HCT116 (cell line): ENCODE measurements around the gene ULBP1. TPM values are rescaled to one million over a fixed set of nuclear protein-coding genes. Genes with fewer than 3 reads are reported as not detected.

Source experiments
- ATAC-seq: fragments of 200-7000 bp; cut with Tn5 transposase; 2 replicates; pipeline ENCODE4 v1.9.1; 2020; ENCODE audit warnings: mild to moderate bottlenecking, moderate library complexity
- BruUV-seq: library from RNA; stranded (reverse); fragments of 400-500 nt; replicated peaks from 2 replicates; lab custom pipeline; 2021; lab: Mats Ljungman, UMichigan
- CTCF ChIA-PET: fragments of 300-600 bp; sonication (Branson Sonifier 250); formaldehyde crosslinking; loops from one replicate; lab custom pipeline; 2021; ENCODE audit warnings: antibody characterized with exemption; lab: Charles Lee
- POLR2A ChIA-PET: fragments of 300-600, 350-600 bp; sonication (Branson Sonifier 250); formaldehyde crosslinking; loops from one replicate; lab custom pipeline; 2021; ENCODE audit warnings: antibody characterized with exemption; lab: Charles Lee
- RAD21 ChIA-PET, 2 experiments: fragments of 300-600 bp; sonication (Branson Sonifier 250); formaldehyde crosslinking; loops; one replicate each; lab custom pipeline; 2023; ENCODE audit warnings: low total read pairs in 2 of 2; ENCODE audit not compliant: uncharacterized antibody in 2 of 2, unreplicated experiment in 2 of 2, low non-redundant PET in 1 of 2; lab: Charles Lee
- DNase-seq: peaks from one replicate; pipeline ENCODE4 v3.0.0-alpha.2; 2010; ENCODE audit warnings: low read depth, low spot score
- H2AFZ ChIP-seq: fragments of 200-600 bp; shearing (Covaris generic), sonication (generic); 2 replicates; pipeline ENCODE4 v1.6.1; 2017; ENCODE audit warnings: low read depth, mixed run types, mixed read lengths, antibody characterized with exemption, low read length; ENCODE audit not compliant: poor library complexity, severe bottlenecking
- H3K27ac ChIP-seq: 2 replicates; pipeline ENCODE4 v1.5.1; 2012; ENCODE audit warnings: low read depth, low read length
- H3K27me3 ChIP-seq: fragments of 200-600 bp; sonication (generic); 2 replicates; pipeline ENCODE4 v1.6.1; 2016; ENCODE audit warnings: mixed run types, low read length, mixed read lengths; ENCODE audit not compliant: insufficient read depth
- H3K36me3 ChIP-seq, 2 experiments: fragments of 200-500 bp in 1 of 2; fragments of 200-600 bp in 1 of 2; sonication (Bioruptor generic) in 1 of 2; sonication (generic) in 1 of 2; 2 replicates each; pipeline versions ENCODE4 v1.5.1 to v1.6.1; 2014 to 2016; ENCODE audit warnings: low read length in 2 of 2, inconsistent platforms in 1 of 2, mixed read lengths in 1 of 2, mixed run types in 1 of 2; ENCODE audit not compliant: insufficient read depth in 2 of 2, control insufficient read depth in 1 of 2
- H3K4me1 ChIP-seq, 2 experiments: fragments of 200-600 bp in 1 of 2; sonication (generic) in 1 of 2; 2 replicates each; pipeline versions ENCODE4 v1.5.1 to v1.6.1; 2012 to 2017; ENCODE audit warnings: low read length in 2 of 2, inconsistent platforms in 1 of 2, mild to moderate bottlenecking in 1 of 2, mixed read lengths in 1 of 2, mixed run types in 1 of 2, moderate library complexity in 1 of 2; ENCODE audit not compliant: insufficient read depth in 2 of 2, control insufficient read depth in 1 of 2
- H3K4me2 ChIP-seq: fragments of 200-600 bp; sonication (generic); 2 replicates; pipeline ENCODE4 v1.6.1; 2017; ENCODE audit warnings: mixed run types, low read length, mixed read lengths
- H3K4me3 ChIP-seq, 2 experiments: fragments of 200-600 bp in 1 of 2; sonication (generic) in 1 of 2; replicated peaks in 1 of 2; 2 replicates each; pipeline ENCODE4 v1.5.1; 2011 to 2016; ENCODE audit warnings: low read length in 2 of 2, control low read depth in 1 of 2, low read depth in 1 of 2, mild to moderate bottlenecking in 1 of 2, mixed read lengths in 1 of 2, mixed run types in 1 of 2
- H3K79me2 ChIP-seq: fragments of 200-600 bp; sonication (generic); 2 replicates; pipeline ENCODE4 v1.6.1; 2017; ENCODE audit warnings: mild to moderate bottlenecking, mixed run types, low read length, moderate library complexity, mixed read lengths; ENCODE audit not compliant: insufficient read depth
- H3K9ac ChIP-seq: fragments of 200-600 bp; sonication (generic); 2 replicates; pipeline ENCODE4 v1.6.1; 2016; ENCODE audit warnings: low read length, mixed read lengths
- H3K9me2 ChIP-seq: fragments of 200-600 bp; sonication (generic), shearing (Covaris generic); 2 replicates; pipeline ENCODE4 v1.6.1; 2017; ENCODE audit warnings: mixed run types, mild to moderate bottlenecking, moderate library complexity; ENCODE audit not compliant: insufficient read depth
- H3K9me3 ChIP-seq, 2 experiments: fragments of 200-500 bp in 1 of 2; fragments of 200-600 bp in 1 of 2; sonication (Bioruptor generic) in 1 of 2; sonication (generic) in 1 of 2; 2 replicates each; pipeline ENCODE4 v1.6.1; 2014 to 2017; ENCODE audit warnings: low read length in 2 of 2, mixed read lengths in 2 of 2, inconsistent platforms in 1 of 2, low read depth in 1 of 2, mild to moderate bottlenecking in 1 of 2, mixed run types in 1 of 2, moderate library complexity in 1 of 2; ENCODE audit not compliant: control insufficient read depth in 1 of 2, insufficient read depth in 1 of 2
- H4K20me1 ChIP-seq: fragments of 200-600 bp; sonication (generic), shearing (Covaris generic); 2 replicates; pipeline ENCODE4 v1.6.1; 2017; ENCODE audit warnings: mixed run types, mild to moderate bottlenecking, moderate library complexity; ENCODE audit not compliant: insufficient read depth
- ELF1 ChIP-seq: IDR thresholded peaks from 2 replicates; pipeline ENCODE4 v1.6.1; 2012; ENCODE audit warnings: low read depth, borderline replicate concordance
- EZH2 ChIP-seq: fragments of 200-600 bp; sonication (generic); IDR thresholded peaks from 2 replicates; pipeline ENCODE4 v1.6.1; 2017; ENCODE audit warnings: antibody characterized with exemption, mixed run types
- FOSL1 ChIP-seq: IDR thresholded peaks from 2 replicates; pipeline ENCODE4 v1.6.1; 2012; ENCODE audit warnings: low read depth
- JUND ChIP-seq: IDR thresholded peaks from 2 replicates; pipeline ENCODE4 v1.6.1; 2012
- POLR2A ChIP-seq: IDR thresholded peaks from 2 replicates; pipeline ENCODE4 v1.7.0; 2011; ENCODE audit warnings: borderline replicate concordance; ENCODE audit not compliant: insufficient read depth, insufficient read length; ENCODE audit errors: extremely low read depth
- POLR2AphosphoS5 ChIP-seq: IDR thresholded peaks from 2 replicates; pipeline ENCODE4 v1.6.1; 2011; ENCODE audit warnings: mild to moderate bottlenecking, low read depth, low read length, moderate library complexity
- REST ChIP-seq: IDR thresholded peaks from 2 replicates; pipeline ENCODE4 v1.6.1; 2012; ENCODE audit warnings: low read depth
- SIN3A ChIP-seq: IDR thresholded peaks from 2 replicates; pipeline ENCODE4 v1.6.1; 2012; ENCODE audit warnings: low read depth
- SP1 ChIP-seq: IDR thresholded peaks from 2 replicates; pipeline ENCODE4 v1.6.1; 2012; ENCODE audit warnings: low read depth
- SRF ChIP-seq: IDR thresholded peaks from 2 replicates; pipeline ENCODE4 v1.6.1; 2012; ENCODE audit warnings: low read depth
- TCF7L2 ChIP-seq: IDR thresholded peaks from 2 replicates; pipeline ENCODE4 v1.7.0; 2011; ENCODE audit warnings: borderline replicate concordance, inconsistent platforms; ENCODE audit not compliant: insufficient read depth, insufficient read length; ENCODE audit errors: extremely low read depth
- ZFX ChIP-seq: fragments of 450-650 bp; IDR thresholded peaks from 2 replicates; pipeline ENCODE4 v1.6.1; 2017
- ZNF274 ChIP-seq: fragments of 200-500 bp; sonication (Bioruptor generic); IDR thresholded peaks from 2 replicates; pipeline ENCODE4 v1.6.1; 2014; ENCODE audit warnings: mild to moderate bottlenecking, low read depth, low read length, inconsistent platforms
- intact Hi-C: fragments of 100-400 bp; cut with micrococcal nuclease; formaldehyde crosslinking; loops from 2 replicates; pipeline ENCODE4 v1.10.0; 2022
- total RNA-seq: library from RNA; stranded (reverse); gene quantifications from one replicate; pipeline ENCODE4 v1.2.1, GENCODE V29; 2021; ENCODE audit not compliant: unreplicated experiment
- TF ChIP-seq, protein P1 (sequence below): IDR thresholded peaks from 2 replicates; pipeline ENCODE4 v1.6.1; 2011; ENCODE audit warnings: mild to moderate bottlenecking, low read length, moderate library complexity; ENCODE audit not compliant: insufficient replicate concordance; ENCODE audit errors: extremely low read depth

ULBP1 gene
- total RNA-seq, 1 experiment from 2014 or later = 12.4 TPM

DNA sequence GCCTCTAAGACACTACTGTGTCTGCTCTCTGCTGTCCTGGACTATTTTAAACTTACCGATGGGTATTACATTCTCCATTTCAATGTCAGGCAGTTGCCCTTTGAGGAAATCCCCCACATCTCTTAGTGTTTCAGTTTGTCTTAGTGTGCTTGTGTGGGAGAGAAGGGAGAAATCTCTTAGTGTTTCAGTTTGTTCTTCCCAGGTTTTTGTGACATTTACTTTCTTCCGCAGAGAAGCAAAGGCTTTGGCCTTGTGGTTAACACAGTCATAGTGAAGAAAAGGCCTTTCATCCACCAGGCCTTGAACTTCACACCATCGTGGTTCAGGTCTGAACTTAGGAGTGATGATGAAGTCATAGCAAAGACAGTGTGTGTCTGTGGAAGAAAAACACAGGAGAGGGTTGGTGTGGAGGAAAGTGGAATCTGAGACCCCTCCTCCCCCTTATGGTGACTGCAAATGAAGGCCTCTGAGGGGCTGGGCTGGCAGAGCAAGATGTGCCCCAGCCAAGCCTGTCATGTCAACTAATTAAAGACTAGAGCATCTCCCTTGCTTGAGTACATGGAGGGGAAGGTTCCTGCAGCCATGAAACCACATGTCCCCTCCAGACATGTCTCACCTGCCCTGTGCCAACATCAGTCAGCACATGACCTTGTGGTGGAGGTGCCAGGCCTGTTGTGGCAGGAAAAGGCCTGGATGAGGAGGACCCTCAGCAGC is 37.7 kb downstream of the ULBP1 start:
- intact Hi-C loops = loop anchor here (10.0 kb wide), 1 partner anchor 813 kb away; no protein-coding TSS in a partner anchor
- H3K4me1 ChIP-seq = peaks cover 9 to 17% of the 10 kb centered on the region in 2 experiments; a peak in 3 of 4 replicates
- CTCF ChIA-PET = no interaction called here
- no peaks in the 10 kb centered on the region for H4K20me1 ChIP-seq
- no peak overlapping the region for H3K4me3 ChIP-seq
- no peak overlapping the region for H3K9ac ChIP-seq
- H3K4me2 ChIP-seq = no peak overlapping the region
- no peaks in the 10 kb centered on the region for H3K9me2 ChIP-seq
- no peak overlapping the region for H2AFZ ChIP-seq
- ATAC-seq (no peak), DNase-seq (no peak)
- POLR2A ChIA-PET = no interaction called here
- RAD21 ChIA-PET = no interaction called here
- H3K27ac ChIP-seq = no peak overlapping the region
- no TSS peak for BruUV-seq
- TF ChIP-seq EZH2 (no peak), FOSL1 (no peak), ELF1 (no peak), TCF7L2 (no peak), SIN3A (no peak), SRF (no peak)
- no peaks in the 10 kb centered on the region for H3K79me2 ChIP-seq
- H3K27me3 ChIP-seq = no peaks in the 10 kb centered on the region
- no peaks in the 10 kb centered on the region for H3K9me3 ChIP-seq
- H3K36me3 ChIP-seq = peaks cover 0 to 2% of the 10 kb centered on the region in 2 experiments; a peak in 1 of 4 replicates

DNA sequence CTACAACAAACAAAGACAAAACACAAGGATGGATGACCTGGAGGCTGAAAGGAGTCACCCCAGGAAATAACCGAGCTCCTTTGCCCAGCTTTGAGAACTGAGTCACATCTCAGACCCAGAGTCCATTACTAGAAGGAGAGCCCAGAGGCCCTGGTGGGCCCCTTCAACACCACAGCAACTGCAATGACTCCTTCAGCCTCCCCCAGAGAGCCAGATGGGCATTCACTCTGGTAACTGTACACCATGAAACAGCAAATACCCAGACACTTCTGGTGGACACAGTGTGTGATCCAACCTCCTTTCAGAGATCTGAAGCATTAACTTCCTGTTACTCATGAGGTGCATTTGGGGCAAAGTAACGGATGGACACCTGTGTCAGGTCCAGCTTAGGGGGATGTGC is 39.0 kb downstream of the ULBP1 start:
- Histone ChIP-seq H3K36me3 (peaks cover 0 to 2% of the 10 kb centered on the region in 2 experiments; a peak in 1 of 4 replicates), H3K9me2 (no peaks in the 10 kb centered on the region), H4K20me1 (no peaks in the 10 kb centered on the region), H3K9me3 (no peaks in the 10 kb centered on the region), H3K27me3 (no peaks in the 10 kb centered on the region), H3K9ac (no peak overlapping the region), H3K79me2 (no peaks in the 10 kb centered on the region), H3K27ac (no peak overlapping the region), H3K4me2 (no peak overlapping the region), H2AFZ (no peak overlapping the region), H3K4me3 (no peak overlapping the region), H3K4me1 (peaks cover 9 to 20% of the 10 kb centered on the region in 2 experiments; a peak in 3 of 4 replicates)
- ATAC-seq (no peak), DNase-seq (no peak)
- ChIA-PET CTCF (no interaction called here), POLR2A (no interaction called here), RAD21 (no interaction called here)
- no TSS peak for BruUV-seq
- intact Hi-C loops = loop anchor here (10.0 kb wide), 1 partner anchor 812 kb away; no protein-coding TSS in a partner anchor
- no peak for TF ChIP-seq POLR2A
- no peak for TF ChIP-seq SIN3A
- TF ChIP-seq EZH2 = no peak
- TF ChIP-seq JUND = no peak
- no peak for TF ChIP-seq POLR2AphosphoS5
- no peak for TF ChIP-seq ZNF274
- no peak for TF ChIP-seq SRF
- no peak for TF ChIP-seq SP1
- no peak for TF ChIP-seq FOSL1
- no peak for TF ChIP-seq ZFX
- TF ChIP-seq, protein P1, sequence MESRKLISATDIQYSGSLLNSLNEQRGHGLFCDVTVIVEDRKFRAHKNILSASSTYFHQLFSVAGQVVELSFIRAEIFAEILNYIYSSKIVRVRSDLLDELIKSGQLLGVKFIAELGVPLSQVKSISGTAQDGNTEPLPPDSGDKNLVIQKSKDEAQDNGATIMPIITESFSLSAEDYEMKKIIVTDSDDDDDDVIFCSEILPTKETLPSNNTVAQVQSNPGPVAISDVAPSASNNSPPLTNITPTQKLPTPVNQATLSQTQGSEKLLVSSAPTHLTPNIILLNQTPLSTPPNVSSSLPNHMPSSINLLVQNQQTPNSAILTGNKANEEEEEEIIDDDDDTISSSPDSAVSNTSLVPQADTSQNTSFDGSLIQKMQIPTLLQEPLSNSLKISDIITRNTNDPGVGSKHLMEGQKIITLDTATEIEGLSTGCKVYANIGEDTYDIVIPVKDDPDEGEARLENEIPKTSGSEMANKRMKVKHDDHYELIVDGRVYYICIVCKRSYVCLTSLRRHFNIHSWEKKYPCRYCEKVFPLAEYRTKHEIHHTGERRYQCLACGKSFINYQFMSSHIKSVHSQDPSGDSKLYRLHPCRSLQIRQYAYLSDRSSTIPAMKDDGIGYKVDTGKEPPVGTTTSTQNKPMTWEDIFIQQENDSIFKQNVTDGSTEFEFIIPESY = no peak
- TF ChIP-seq REST = no peak
